Esophagus squamous epithelium (tissue), 4 donors: ENCODE measurements around the gene TPX2.

Source experiments
- CTCF ChIP-seq, 6 experiments: fragments of 450-650 bp in 4 of 6; fragments of 200-600 bp in 2 of 6; sonication (generic) in 2 of 6; IDR thresholded peaks; one replicate each; pipeline ENCODE4 v1.5.1; 2016 to 2019; ENCODE audit warnings: antibody characterized with exemption in 6 of 6, mild to moderate bottlenecking in 4 of 6, moderate library complexity in 4 of 6
- POLR2A ChIP-seq, 4 donors: fragments of 450-650 bp; IDR thresholded peaks; one replicate each; pipeline ENCODE4 v1.6.1; 2017; ENCODE audit warnings: antibody characterized with exemption in 4 of 4, mild to moderate bottlenecking in 4 of 4, moderate library complexity in 3 of 4

- TF ChIP-seq CTCF (IDR thresholded peaks at IDR 0.05): no peak
- no peak for TF ChIP-seq POLR2A (IDR thresholded peaks at IDR 0.05)
Measured at GRCh38 chr20:31740208-31740607, 1.1 kb downstream of the TPX2 start.
